Measurements from ENCODE around the gene LRRC46. TPM values are rescaled to one million over a fixed set of nuclear protein-coding genes. Genes with fewer than 3 reads are reported as not detected.

LRRC46 gene
- total and polyA plus RNA-seq, 2 experiments from 2014 or later = 1.9 TPM; not detected in 1

DNA sequence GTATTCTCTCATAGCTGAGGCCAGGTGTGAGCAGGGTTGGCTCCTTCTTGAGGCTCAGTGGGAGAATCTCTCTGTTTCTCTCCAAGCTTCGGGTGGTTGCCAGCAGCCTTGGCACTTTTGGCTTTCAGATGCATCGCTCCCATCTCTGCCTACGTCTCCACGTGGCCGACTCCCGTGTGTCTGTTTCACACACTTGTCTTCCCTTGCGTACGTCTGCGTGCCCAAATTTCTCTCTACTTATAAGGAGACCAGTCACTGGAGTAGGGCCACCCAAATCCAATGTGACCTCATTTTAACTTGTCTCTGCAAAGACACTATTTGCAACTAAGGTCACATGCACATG is 24.6 kb upstream of the LRRC46 start:
- DNase-seq (ENCODE audit: low read depth in 1 of 2, low spot score in 1 of 2) = no peak

DNA sequence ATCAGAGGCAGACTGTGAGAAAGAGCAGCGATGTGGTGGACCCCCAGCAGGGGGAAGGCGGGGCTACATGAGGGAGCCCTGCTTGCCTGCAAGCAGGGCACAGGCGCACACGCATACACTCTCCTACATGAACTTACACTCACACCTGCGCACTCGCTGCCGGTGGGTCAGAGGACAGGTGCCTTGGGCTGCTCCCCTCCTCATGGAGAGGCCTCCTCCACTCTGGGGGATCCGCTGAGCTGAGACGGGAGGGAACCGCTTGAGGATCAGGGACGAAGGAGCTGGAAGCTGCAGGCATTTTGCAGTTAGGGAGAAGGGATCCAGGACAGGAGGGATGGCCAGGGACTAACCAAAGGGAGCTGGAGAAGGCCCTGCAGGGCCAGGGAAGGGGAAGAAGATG is 24.0 kb upstream of the LRRC46 start:
- TF ChIP-seq, protein P1, sequence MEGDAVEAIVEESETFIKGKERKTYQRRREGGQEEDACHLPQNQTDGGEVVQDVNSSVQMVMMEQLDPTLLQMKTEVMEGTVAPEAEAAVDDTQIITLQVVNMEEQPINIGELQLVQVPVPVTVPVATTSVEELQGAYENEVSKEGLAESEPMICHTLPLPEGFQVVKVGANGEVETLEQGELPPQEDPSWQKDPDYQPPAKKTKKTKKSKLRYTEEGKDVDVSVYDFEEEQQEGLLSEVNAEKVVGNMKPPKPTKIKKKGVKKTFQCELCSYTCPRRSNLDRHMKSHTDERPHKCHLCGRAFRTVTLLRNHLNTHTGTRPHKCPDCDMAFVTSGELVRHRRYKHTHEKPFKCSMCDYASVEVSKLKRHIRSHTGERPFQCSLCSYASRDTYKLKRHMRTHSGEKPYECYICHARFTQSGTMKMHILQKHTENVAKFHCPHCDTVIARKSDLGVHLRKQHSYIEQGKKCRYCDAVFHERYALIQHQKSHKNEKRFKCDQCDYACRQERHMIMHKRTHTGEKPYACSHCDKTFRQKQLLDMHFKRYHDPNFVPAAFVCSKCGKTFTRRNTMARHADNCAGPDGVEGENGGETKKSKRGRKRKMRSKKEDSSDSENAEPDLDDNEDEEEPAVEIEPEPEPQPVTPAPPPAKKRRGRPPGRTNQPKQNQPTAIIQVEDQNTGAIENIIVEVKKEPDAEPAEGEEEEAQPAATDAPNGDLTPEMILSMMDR (IDR thresholded peaks at IDR 0.05; ENCODE audit: low read depth, low read length) = no peak
- no peak for DNase-seq (ENCODE audit: low read depth in 1 of 2, low spot score in 1 of 2)
- Histone ChIP-seq H3K4me1 (ENCODE audit: low read depth) (peaks cover 16% of the 10 kb centered on the region), H3K27ac (no peak overlapping the region), H3K9me3 (ENCODE audit: low read depth) (no peaks in the 10 kb centered on the region), H3K36me3 (no peaks in the 10 kb centered on the region), H3K27me3 (no peaks in the 10 kb centered on the region), H3K4me3 (no peak overlapping the region)

More for the DNA sequence above, 24.6 kb upstream of the LRRC46 start:
- Histone ChIP-seq H3K27ac (no peak overlapping the region), H3K9me3 (ENCODE audit: low read depth) (no peaks in the 10 kb centered on the region), H3K4me1 (ENCODE audit: low read depth) (peaks cover 16% of the 10 kb centered on the region), H3K36me3 (no peaks in the 10 kb centered on the region), H3K27me3 (no peaks in the 10 kb centered on the region), H3K4me3 (no peak overlapping the region)
- TF ChIP-seq, protein P1 (IDR thresholded peaks at IDR 0.05; ENCODE audit: low read depth, low read length) = no peak

GRCh38 chr17:47808036-47808829 is 23.2 kb upstream of the LRRC46 start:
- Histone ChIP-seq H3K9me3 (ENCODE audit: low read depth) (no peaks in the 10 kb centered on the region), H3K27ac (no peak overlapping the region), H3K4me3 (no peak overlapping the region), H3K36me3 (no peaks in the 10 kb centered on the region), H3K27me3 (no peaks in the 10 kb centered on the region), H3K4me1 (ENCODE audit: low read depth) (peaks cover 16% of the 10 kb centered on the region)
- DNase-seq (ENCODE audit: low read depth in 1 of 2, low spot score in 1 of 2) = no peak
- TF ChIP-seq, protein P1 (IDR thresholded peaks at IDR 0.05; ENCODE audit: low read depth, low read length) = no peak

- DNase-seq (ENCODE audit: low read depth in 1 of 2, low spot score in 1 of 2) = no peak
Observed at GRCh38 chr17:47808830-47809480, 22.5 kb upstream of the LRRC46 start.

GRCh38 chr17:47810200-47810821 is 21.2 kb upstream of the LRRC46 start:
- DNase-seq (ENCODE audit: low read depth in 1 of 2, low spot score in 1 of 2) = peak; percentile 28 to 87
- TF ChIP-seq, protein P1 (IDR thresholded peaks at IDR 0.05; ENCODE audit: low read depth, low read length) = no peak
- Histone ChIP-seq H3K36me3 (no peaks in the 10 kb centered on the region), H3K4me3 (no peak overlapping the region), H3K27me3 (no peaks in the 10 kb centered on the region), H3K4me1 (ENCODE audit: low read depth) (peaks cover 7% of the 10 kb centered on the region), H3K27ac (no peak overlapping the region), H3K9me3 (ENCODE audit: low read depth) (no peaks in the 10 kb centered on the region)

More at GRCh38 chr17:47808830-47809480, 22.5 kb upstream of the LRRC46 start:
- no peaks in the 10 kb centered on the region for H3K27me3 ChIP-seq
- peaks cover 16% of the 10 kb centered on the region for H3K4me1 ChIP-seq (ENCODE audit: low read depth)
- H3K9me3 ChIP-seq (ENCODE audit: low read depth) = no peaks in the 10 kb centered on the region
- no peaks in the 10 kb centered on the region for H3K36me3 ChIP-seq
- TF ChIP-seq, protein P1 (IDR thresholded peaks at IDR 0.05; ENCODE audit: low read depth, low read length) = no peak
- H3K4me3 ChIP-seq = no peak overlapping the region
- no peak overlapping the region for H3K27ac ChIP-seq
